Prostate gland (tissue), 2 donors: ENCODE data around the gene HSPA1B. TPM values are rescaled to one million over a fixed set of nuclear protein-coding genes. Genes with fewer than 3 reads are reported as not detected.
"Not testable (repeated sequence)": the region's sequence is repeated elsewhere in the genome, so short reads cannot be mapped to it uniquely, and the experiment has no call there.

Experiments
- DNase-seq: peaks from one replicate; pipeline ENCODE4 v3.0.0-alpha.2; 2019; ENCODE audit warnings: low spot score
- H3K27ac ChIP-seq, 2 donors: fragments of 200-600 bp; sonication (generic); 2 replicates each; pipeline ENCODE4 v1.5.1; 2017 to 2019
- H3K27me3 ChIP-seq: fragments of 200-600 bp; sonication (generic); replicated peaks from 2 replicates; pipeline ENCODE4 v1.5.1; 2019; ENCODE audit not compliant: insufficient read depth
- H3K36me3 ChIP-seq, 2 donors: fragments of 200-600 bp; sonication (generic); 1 replicate in 1 of 2; 2 replicates in 1 of 2; pipeline versions ENCODE4 v1.5.1 to v1.8.1; 2017 to 2019
- H3K4me1 ChIP-seq: fragments of 200-600 bp; sonication (generic); replicated peaks from 2 replicates; pipeline ENCODE4 v1.5.1; 2019
- H3K4me3 ChIP-seq, 2 donors: fragments of 200-600 bp; sonication (generic); 2 replicates each; pipeline ENCODE4 v1.5.1; 2017 to 2019
- H3K9me3 ChIP-seq: fragments of 200-600 bp; sonication (generic); 2 replicates; pipeline ENCODE4 v1.5.1; 2017
- CTCF ChIP-seq, 4 experiments: fragments of 200-600 bp in 2 of 4; fragments of 450-650 bp in 2 of 4; sonication (generic) in 2 of 4; IDR thresholded peaks; 1 replicate in 3 of 4; 2 replicates in 1 of 4; pipeline ENCODE4 v1.5.1; 2016 to 2019; ENCODE audit warnings: antibody characterized with exemption in 4 of 4, mild to moderate bottlenecking in 2 of 4, moderate library complexity in 2 of 4
- POLR2A ChIP-seq: fragments of 450-650 bp; IDR thresholded peaks from one replicate; pipeline ENCODE4 v1.6.1; 2016; ENCODE audit warnings: antibody characterized with exemption, mild to moderate bottlenecking
- POLR2AphosphoS5 ChIP-seq: sonication (generic); formaldehyde crosslinking; IDR thresholded peaks from one replicate; pipeline ENCODE4 v1.6.1; 2017; ENCODE audit warnings: antibody characterized with exemption
- WGBS: methylation state at CpG from one replicate; pipeline ENCODE4 v1.1.5; 2018; 5-methylcytosine and 5-hydroxymethylcytosine counted together
- intact Hi-C: fragments of 100-400 bp; cut with DNase I; formaldehyde crosslinking; loops from one replicate; pipeline ENCODE4 v1.14.2; 2022
- total RNA-seq, 2 donors: library from RNA; depleted of rRNA; stranded (reverse); fragments of >200 nt; gene quantifications; one replicate each; pipeline ENCODE4 v1.1.0, GENCODE V29; 2016

Gene HSPA1B
- total RNA-seq, 2 donors from 2014 or later: 331 to 360 TPM

- Histone ChIP-seq H3K4me1 (peaks cover 5% of the 10 kb centered on the region), H3K4me3 (no peak overlapping the region), H3K36me3 (peaks cover 0 to 3% of the 10 kb centered on the region in 2 donors), H3K27ac (no peak overlapping the region), H3K27me3 (no peaks in the 10 kb centered on the region), H3K9me3 (no peaks in the 10 kb centered on the region)
- TF ChIP-seq CTCF (IDR thresholded peaks at IDR 0.05) (no peak), POLR2A (no peak), POLR2AphosphoS5 (no peak)
- 84% methylated on average over 9 of the region's 9 CpGs for WGBS
- intact Hi-C loops: no loop called here
- no peak for DNase-seq
Observed at GRCh38 chr6:31842053-31842452, 14.5 kb downstream of the HSPA1B start.

- no peak overlapping the region for H3K27ac ChIP-seq
- H3K36me3 ChIP-seq: no peaks in the 10 kb centered on the region
- H3K4me1 ChIP-seq: no peaks in the 10 kb centered on the region
- DNase-seq: no peak
- TF ChIP-seq POLR2AphosphoS5: no peak
- no peak for TF ChIP-seq CTCF (IDR thresholded peaks at IDR 0.05)
- TF ChIP-seq POLR2A: no peak
- H3K4me3 ChIP-seq: no peak overlapping the region
- H3K27me3 ChIP-seq: no peaks in the 10 kb centered on the region
- 93% methylated on average over 3 of the region's 3 CpGs for WGBS
- H3K9me3 ChIP-seq: no peaks in the 10 kb centered on the region
- intact Hi-C loops: no loop called here
Observed at GRCh38 chr6:31844507-31844906, 17.0 kb downstream of the HSPA1B start.

- intact Hi-C loops: no loop called here
- TF ChIP-seq POLR2AphosphoS5 (no peak), POLR2A (no peak), CTCF (IDR thresholded peaks at IDR 0.05) (no peak)
- no peaks in the 10 kb centered on the region for H3K4me1 ChIP-seq
- H3K4me3 ChIP-seq: no peak overlapping the region
- H3K27me3 ChIP-seq: no peaks in the 10 kb centered on the region
- 89% methylated on average over 2 of the region's 2 CpGs for WGBS
- no peak for DNase-seq
- no peak overlapping the region for H3K27ac ChIP-seq
- H3K9me3 ChIP-seq: no peaks in the 10 kb centered on the region
- H3K36me3 ChIP-seq: no peaks in the 10 kb centered on the region
Observed at GRCh38 chr6:31847276-31847978, 19.9 kb downstream of the HSPA1B start.

- H3K36me3 ChIP-seq: no peaks in the 10 kb centered on the region
- intact Hi-C loops: no loop called here
- no peaks in the 10 kb centered on the region for H3K9me3 ChIP-seq
- 97% methylated on average over 2 of the region's 2 CpGs for WGBS
- H3K4me3 ChIP-seq: no peak overlapping the region
- no peak for TF ChIP-seq POLR2AphosphoS5
- no peaks in the 10 kb centered on the region for H3K4me1 ChIP-seq
- no peak for DNase-seq
- H3K27me3 ChIP-seq: no peaks in the 10 kb centered on the region
- H3K27ac ChIP-seq: no peak overlapping the region
Observed at GRCh38 chr6:31850765-31851484, 23.4 kb downstream of the HSPA1B start.

- peak overlapping the region in 1 of 2 donors; percentile 65 for H3K27ac ChIP-seq
- intact Hi-C loops: no loop called here
- 70% methylated on average over 2 of the region's 2 CpGs for WGBS
- no peaks in the 10 kb centered on the region for H3K9me3 ChIP-seq
- no peaks in the 10 kb centered on the region for H3K4me1 ChIP-seq
- no peak for TF ChIP-seq CTCF (IDR thresholded peaks at IDR 0.05)
- no peak for DNase-seq
- no peak overlapping the region for H3K4me3 ChIP-seq
- H3K36me3 ChIP-seq: no peaks in the 10 kb centered on the region
- H3K27me3 ChIP-seq: no peaks in the 10 kb centered on the region
Observed at GRCh38 chr6:31851485-31851832, 23.9 kb downstream of the HSPA1B start.

- H3K9me3 ChIP-seq, H3K4me3 ChIP-seq, H3K4me1 ChIP-seq, H3K27me3 ChIP-seq, H3K36me3 ChIP-seq, intact Hi-C loops, DNase-seq: not testable (repeated sequence)
- WGBS: 83% methylated on average over 30 of the region's 35 CpGs
- H3K27ac ChIP-seq: peak overlapping the region in 1 of 2 donors; percentile 65
Observed at GRCh38 chr6:31851980-31852718, 24.6 kb downstream of the HSPA1B start.

GRCh38 chr6:31857774-31858173 is 30.2 kb downstream of the HSPA1B start:
- H3K4me1 ChIP-seq, H3K27ac ChIP-seq, H3K4me3 ChIP-seq, H3K9me3 ChIP-seq, intact Hi-C loops, DNase-seq, H3K36me3 ChIP-seq, H3K27me3 ChIP-seq: not testable (repeated sequence)
- WGBS: 89% methylated on average over 8 of the region's 8 CpGs
